Right atrium auricular region (tissue), 2 donors: ENCODE measurements around the gene TMEM33. TPM values are rescaled to one million over a fixed set of nuclear protein-coding genes. Genes with fewer than 3 reads are reported as not detected.
"Not testable (repeated sequence)": the region's sequence is repeated elsewhere in the genome, so short reads cannot be mapped to it uniquely, and the experiment has no call there.

Experiments
- DNase-seq: peaks from one replicate; pipeline ENCODE4 v3.0.0-alpha.2; 2019; ENCODE audit warnings: low spot score
- H3K27ac ChIP-seq, 2 donors: fragments of 200-600 bp; sonication (generic); 1 replicate in 1 of 2; 2 replicates in 1 of 2; pipeline ENCODE4 v1.5.1; 2016 to 2019
- H3K27me3 ChIP-seq, 2 donors: fragments of 200-600 bp; sonication (generic); one replicate each; pipeline versions ENCODE4 v1.5.1 to v1.6.0; 2017 to 2019
- H3K36me3 ChIP-seq: fragments of 200-600 bp; sonication (generic); one replicate; pipeline ENCODE4 v1.5.1; 2016
- H3K4me1 ChIP-seq, 2 donors: fragments of 200-600 bp; sonication (generic); one replicate each; pipeline versions ENCODE4 v1.5.1 to v1.6.0; 2017 to 2019
- H3K4me3 ChIP-seq, 2 donors: fragments of 200-600 bp; sonication (generic); 1 replicate in 1 of 2; 2 replicates in 1 of 2; pipeline ENCODE4 v1.5.1; 2017 to 2019; ENCODE audit warnings: mild to moderate bottlenecking in 1 of 2, moderate library complexity in 1 of 2
- H3K9me3 ChIP-seq, 2 donors: fragments of 200-600 bp; sonication (generic); one replicate each; pipeline ENCODE4 v1.5.1; 2019
- CTCF ChIP-seq, 2 donors: fragments of 200-600 bp; sonication (generic); IDR thresholded peaks; one replicate each; pipeline ENCODE4 v1.5.1; 2019; ENCODE audit warnings: antibody characterized with exemption in 2 of 2
- total RNA-seq, 2 donors: library from RNA; depleted of rRNA; stranded (reverse); fragments of >200 nt; gene quantifications; one replicate each; pipeline ENCODE4 v1.1.0, GENCODE V29; 2016

TMEM33 gene
- total RNA-seq, 2 donors from 2014 or later: 18.2 to 27.1 TPM

GRCh38 chr4:41913509-41913908 lies 21.7 kb upstream of the TMEM33 start:
- DNase-seq: no peak
- TF ChIP-seq CTCF (IDR thresholded peaks at IDR 0.05): no peak
- Histone ChIP-seq H3K27ac (no peak overlapping the region), H3K27me3 (no peaks in the 10 kb centered on the region), H3K36me3 (no peaks in the 10 kb centered on the region), H3K4me1 (no peaks in the 10 kb centered on the region), H3K9me3 (no peaks in the 10 kb centered on the region), H3K4me3 (no peak overlapping the region)

- Histone ChIP-seq H3K27ac (no peak overlapping the region), H3K4me3 (no peak overlapping the region), H3K27me3 (no peaks in the 10 kb centered on the region), H3K4me1 (no peaks in the 10 kb centered on the region), H3K9me3 (no peaks in the 10 kb centered on the region), H3K36me3 (no peaks in the 10 kb centered on the region)
- no peak for TF ChIP-seq CTCF (IDR thresholded peaks at IDR 0.05)
- DNase-seq: no peak
Observed at GRCh38 chr4:41918278-41918677, 17.0 kb upstream of the TMEM33 start.

GRCh38 chr4:41920416-41920815 lies 14.8 kb upstream of the TMEM33 start:
- H3K36me3 ChIP-seq, H3K9me3 ChIP-seq, H3K4me1 ChIP-seq, H3K27me3 ChIP-seq, H3K4me3 ChIP-seq, H3K27ac ChIP-seq, DNase-seq: not testable (repeated sequence)

GRCh38 chr4:41921476-41921875 lies 13.8 kb upstream of the TMEM33 start:
- H3K27me3 ChIP-seq: no peaks in the 10 kb centered on the region
- H3K9me3 ChIP-seq: no peaks in the 10 kb centered on the region
- no peaks in the 10 kb centered on the region for H3K4me1 ChIP-seq
- H3K27ac ChIP-seq: no peak overlapping the region
- H3K36me3 ChIP-seq: no peaks in the 10 kb centered on the region
- no peak overlapping the region for H3K4me3 ChIP-seq
- no peak for TF ChIP-seq CTCF (IDR thresholded peaks at IDR 0.05)
- DNase-seq: no peak

- DNase-seq: no peak
- no peak for TF ChIP-seq CTCF (IDR thresholded peaks at IDR 0.05)
- no peaks in the 10 kb centered on the region for H3K9me3 ChIP-seq
- H3K27me3 ChIP-seq: no peaks in the 10 kb centered on the region
- no peaks in the 10 kb centered on the region for H3K36me3 ChIP-seq
- no peak overlapping the region for H3K4me3 ChIP-seq
- H3K4me1 ChIP-seq: no peaks in the 10 kb centered on the region
- no peak overlapping the region for H3K27ac ChIP-seq
Observed at GRCh38 chr4:41927796-41928499, 7.3 kb upstream of the TMEM33 start.

- Histone ChIP-seq H3K27me3 (no peaks in the 10 kb centered on the region), H3K9me3 (no peaks in the 10 kb centered on the region), H3K27ac (no peak overlapping the region), H3K36me3 (no peaks in the 10 kb centered on the region), H3K4me3 (no peak overlapping the region), H3K4me1 (no peaks in the 10 kb centered on the region)
- no peak for DNase-seq
- TF ChIP-seq CTCF (IDR thresholded peaks at IDR 0.05): no peak
Observed at GRCh38 chr4:41930139-41930831, 4.9 kb upstream of the TMEM33 start.
